ENCODE results near the gene FMO1. TPM values are rescaled to one million over a fixed set of nuclear protein-coding genes. Genes with fewer than 3 reads are reported as not detected.

FMO1 gene, protein sequence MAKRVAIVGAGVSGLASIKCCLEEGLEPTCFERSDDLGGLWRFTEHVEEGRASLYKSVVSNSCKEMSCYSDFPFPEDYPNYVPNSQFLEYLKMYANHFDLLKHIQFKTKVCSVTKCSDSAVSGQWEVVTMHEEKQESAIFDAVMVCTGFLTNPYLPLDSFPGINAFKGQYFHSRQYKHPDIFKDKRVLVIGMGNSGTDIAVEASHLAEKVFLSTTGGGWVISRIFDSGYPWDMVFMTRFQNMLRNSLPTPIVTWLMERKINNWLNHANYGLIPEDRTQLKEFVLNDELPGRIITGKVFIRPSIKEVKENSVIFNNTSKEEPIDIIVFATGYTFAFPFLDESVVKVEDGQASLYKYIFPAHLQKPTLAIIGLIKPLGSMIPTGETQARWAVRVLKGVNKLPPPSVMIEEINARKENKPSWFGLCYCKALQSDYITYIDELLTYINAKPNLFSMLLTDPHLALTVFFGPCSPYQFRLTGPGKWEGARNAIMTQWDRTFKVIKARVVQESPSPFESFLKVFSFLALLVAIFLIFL
- total RNA-seq (2014; rRNA removed; shearing (Covaris generic); ENCODE audit: low replicate concordance): not detected in 2 replicates

DNA sequence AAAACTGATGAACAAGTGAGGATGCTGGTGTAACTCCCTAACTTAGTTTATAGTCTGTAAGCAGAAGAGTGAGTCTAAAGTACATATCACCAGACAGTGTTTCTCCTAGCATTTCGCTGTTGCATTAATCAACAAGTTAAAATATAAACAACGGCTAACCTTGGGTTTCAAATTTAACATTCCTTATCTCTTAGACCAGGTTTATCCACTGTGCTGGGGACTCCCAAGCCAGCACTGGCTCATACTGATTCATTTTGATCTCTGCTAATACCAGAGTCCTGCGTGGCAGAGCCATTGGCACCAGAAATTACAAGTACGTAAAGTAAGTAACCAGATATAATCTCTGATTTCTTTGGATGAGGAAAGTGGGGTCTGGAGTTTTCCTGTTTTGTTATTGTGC, at the start of gene FMO1:
Gene FMO1 (plus strand): TSS at position 193 of the 400 bp plus-strand sequence. CDS start 9,594 bp downstream, outside the sequence.
- peaks cover 6% of the 10 kb centered on the region for H3K27me3 ChIP-seq
- H3K4me3 ChIP-seq: no peak within 1 kb of the TSS
- no peak for DNase-seq
- no peaks in the 10 kb centered on the region for H3K9me3 ChIP-seq
- no peaks in the 10 kb centered on the region for H3K36me3 ChIP-seq

DNA sequence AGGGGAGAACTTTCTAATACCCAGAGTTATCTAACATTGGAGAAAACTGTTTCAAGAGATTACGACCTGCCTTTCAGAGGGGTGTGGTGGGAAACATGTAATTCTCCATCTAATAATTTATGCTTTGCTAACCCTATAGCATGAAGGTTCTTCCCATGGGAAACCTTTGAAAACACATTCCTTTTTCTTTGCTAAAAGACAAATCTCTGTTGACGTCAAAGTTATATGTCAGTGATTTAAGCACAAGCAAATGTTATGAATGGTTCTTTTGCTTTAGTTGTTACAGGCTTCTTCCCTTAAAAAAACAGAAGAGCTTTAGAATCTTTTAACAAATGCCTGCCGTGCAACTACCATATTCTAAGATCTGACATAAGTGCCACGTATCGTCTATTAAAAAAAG, 44.0 kb upstream of the FMO1 start:
- DNase-seq: no peak
- Histone ChIP-seq H3K27me3 (no peaks in the 10 kb centered on the region; the same call in 1 of the 2 replicates), H3K9me3 (no peaks in the 10 kb centered on the region), H3K4me3 (no peak overlapping the region), H3K36me3 (no peaks in the 10 kb centered on the region)

DNA sequence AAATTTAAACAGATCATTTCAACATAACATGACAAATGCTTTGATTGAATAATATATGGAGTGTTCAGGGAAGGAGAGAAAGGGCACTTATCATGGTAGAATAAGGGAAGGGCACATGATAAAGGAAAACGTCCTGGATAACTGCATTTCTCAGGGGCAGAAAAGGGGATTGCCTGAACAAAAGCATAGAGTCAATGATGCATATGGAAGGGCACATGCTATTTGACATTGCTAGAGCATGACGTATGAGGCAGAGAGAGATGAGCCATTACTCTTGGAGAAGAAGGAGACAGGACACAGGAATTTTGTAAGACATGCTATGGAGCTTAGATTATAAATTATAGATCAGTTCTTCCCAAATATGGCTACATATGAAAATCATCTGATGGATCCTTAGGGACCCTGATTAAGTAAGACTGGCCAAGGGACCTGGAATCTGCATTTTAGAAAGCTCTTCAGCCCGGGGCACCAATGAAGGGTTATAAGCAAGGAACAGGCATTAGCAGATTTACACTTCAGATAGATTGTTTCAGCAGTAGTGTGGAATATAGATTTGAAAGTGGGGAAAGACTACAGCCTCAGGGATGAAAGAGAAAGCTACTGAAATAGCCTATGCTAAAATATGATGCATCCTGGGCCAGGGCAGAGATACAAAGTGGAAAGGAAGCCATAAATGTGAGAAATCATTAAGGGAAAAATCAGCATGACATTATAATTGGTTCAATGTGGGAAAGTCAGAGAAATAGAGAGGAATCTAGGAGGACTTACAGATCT, 41.9 kb upstream of the FMO1 start:
- DNase-seq: no peak
- Histone ChIP-seq H3K27me3 (no peaks in the 10 kb centered on the region; the same call in 1 of the 2 replicates), H3K36me3 (no peaks in the 10 kb centered on the region), H3K4me3 (no peak overlapping the region), H3K9me3 (no peaks in the 10 kb centered on the region)

DNA sequence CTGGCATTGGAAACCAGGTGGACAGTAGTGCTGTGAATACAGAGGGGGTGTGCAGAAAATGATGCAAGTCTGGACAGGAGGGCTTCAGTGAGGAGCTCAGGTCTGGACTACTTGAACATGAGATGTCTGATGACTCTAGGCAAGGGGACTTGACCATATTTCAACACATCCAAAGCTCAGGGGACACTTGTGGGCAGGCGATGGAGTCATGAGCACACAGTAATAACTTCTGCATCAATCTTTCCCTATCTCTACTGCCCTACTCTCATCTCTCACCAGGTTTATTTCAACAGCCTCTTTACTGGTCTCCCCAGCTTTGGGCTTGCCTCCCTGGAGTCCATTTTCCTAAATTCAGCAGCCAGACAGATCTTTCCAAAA, 41.3 kb upstream of the FMO1 start:
- Histone ChIP-seq H3K36me3 (no peaks in the 10 kb centered on the region), H3K4me3 (no peak overlapping the region), H3K27me3 (no peaks in the 10 kb centered on the region; the same call in 1 of the 2 replicates), H3K9me3 (no peaks in the 10 kb centered on the region)
- no peak for DNase-seq

DNA sequence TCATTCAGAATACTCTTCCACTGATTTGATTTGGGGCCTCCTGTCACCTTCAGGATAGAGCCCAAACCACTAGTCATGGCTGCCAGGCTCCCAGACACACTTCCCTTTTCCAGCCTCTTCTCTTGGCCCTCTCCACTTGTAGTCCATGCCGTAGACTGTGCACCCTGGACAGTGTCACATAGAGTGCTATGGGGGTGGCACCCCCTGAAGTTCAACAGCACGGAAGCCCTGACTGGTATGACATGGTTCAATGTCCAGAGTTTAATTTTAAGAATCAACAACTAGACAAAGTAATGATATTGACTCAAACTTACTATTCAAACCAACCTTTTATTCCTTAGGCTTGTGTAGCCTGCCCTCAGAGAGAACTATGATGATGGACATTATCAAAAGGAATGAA, 40.9 kb upstream of the FMO1 start:
- no peak for DNase-seq
- Histone ChIP-seq H3K36me3 (no peaks in the 10 kb centered on the region), H3K9me3 (no peaks in the 10 kb centered on the region), H3K27me3 (no peaks in the 10 kb centered on the region), H3K4me3 (no peak overlapping the region)

DNA sequence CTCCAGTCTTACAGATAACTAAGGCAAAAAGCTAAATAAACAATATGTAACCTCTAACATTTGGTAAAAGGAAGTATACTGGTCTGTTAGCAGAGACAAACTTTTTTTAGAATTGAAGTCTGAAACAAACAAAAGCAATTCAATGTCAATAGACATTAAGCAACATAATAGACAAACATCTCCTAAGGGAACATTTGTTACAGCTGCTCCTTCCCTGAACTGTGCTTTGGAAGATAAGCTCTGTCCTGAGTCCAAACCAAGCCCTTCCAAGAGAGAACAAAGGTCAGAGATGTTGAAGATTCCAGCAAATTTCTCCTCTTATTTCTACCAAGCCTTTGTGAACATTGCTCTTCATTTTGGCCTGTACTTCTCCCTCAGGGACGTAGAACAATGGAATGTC, 37.9 kb upstream of the FMO1 start:
- Histone ChIP-seq H3K4me3 (no peak overlapping the region), H3K9me3 (no peaks in the 10 kb centered on the region), H3K27me3 (no peaks in the 10 kb centered on the region), H3K36me3 (no peaks in the 10 kb centered on the region)
- DNase-seq: no peak

DNA sequence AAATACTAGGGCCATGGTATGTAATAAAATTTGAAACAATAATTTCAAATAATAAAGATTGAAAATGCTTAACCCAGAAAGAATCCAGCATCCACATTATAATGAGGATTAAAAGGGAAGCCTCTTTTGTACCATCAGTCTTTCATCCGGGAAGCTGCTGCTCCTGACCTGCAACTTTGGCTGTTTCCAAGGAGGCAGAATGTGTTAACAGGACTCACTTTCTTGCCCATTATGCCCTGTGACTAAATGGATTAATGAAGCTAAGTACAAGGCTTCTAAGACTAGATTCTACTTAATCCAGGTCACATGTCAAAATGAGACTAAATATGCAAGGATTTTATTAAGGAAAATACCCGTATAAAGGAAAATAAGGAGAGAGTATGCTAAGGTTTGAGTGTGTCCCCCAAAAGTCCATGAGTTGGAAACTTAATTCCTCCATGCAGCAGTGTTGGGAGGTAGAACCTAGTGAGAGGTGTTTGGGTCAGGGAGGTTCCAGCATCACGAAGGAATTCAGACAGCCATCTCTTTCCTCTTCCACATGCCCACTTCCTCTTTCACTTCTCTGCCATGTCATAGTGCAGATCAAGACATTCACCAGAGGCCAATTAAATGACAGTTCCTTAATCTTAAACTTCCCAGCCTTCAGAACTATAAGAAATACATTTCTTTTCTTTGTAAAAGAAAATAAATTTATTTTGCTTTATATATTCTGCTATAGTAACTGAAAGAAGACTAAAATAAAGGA, 35.5 kb upstream of the FMO1 start:
- no peaks in the 10 kb centered on the region for H3K27me3 ChIP-seq
- no peak overlapping the region for H3K4me3 ChIP-seq
- H3K36me3 ChIP-seq: no peaks in the 10 kb centered on the region
- no peak for DNase-seq
- H3K9me3 ChIP-seq: no peaks in the 10 kb centered on the region

DNA sequence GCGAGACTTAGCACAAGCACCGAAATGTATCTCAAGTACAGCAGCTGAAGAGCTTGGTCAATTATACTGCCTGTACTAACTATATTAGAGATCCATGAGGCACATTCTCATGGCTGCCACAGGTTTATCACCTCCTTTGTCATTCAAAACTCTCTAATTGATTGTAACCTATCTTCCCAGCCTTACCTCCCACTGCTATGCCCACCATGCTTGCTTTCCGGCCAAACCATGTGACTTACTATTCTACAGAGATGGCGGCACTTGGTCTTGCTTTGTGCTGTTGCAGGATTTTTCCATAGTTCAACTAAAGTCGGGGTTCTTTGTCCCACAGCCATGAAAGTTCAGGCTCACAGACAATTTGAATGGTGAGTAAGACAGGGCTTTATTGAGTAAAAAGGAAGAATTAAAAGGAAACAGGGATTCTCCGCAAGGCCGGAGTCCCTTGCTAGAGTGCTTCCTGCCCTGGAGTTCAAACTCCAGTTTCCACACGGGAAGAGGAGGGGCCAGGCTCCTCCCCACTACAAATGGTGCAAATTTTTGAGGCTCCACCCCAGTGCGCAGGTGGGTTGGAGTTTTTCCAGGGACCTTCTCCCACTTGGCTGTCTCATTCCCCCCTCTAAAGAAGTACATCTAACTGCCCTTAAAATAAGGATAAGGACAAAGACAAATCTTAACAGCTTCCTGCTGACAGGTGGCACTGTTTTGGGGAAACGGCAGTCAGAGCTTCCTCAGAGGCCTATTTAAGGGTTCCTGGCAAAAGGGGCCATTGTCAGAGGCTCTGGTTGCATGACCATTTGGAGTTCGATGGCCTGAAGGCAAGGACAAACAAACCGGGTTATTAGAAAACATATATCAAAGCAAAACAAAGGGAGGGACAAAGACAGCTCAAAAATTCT, 34.5 kb upstream of the FMO1 start:
- H3K9me3 ChIP-seq: no peaks in the 10 kb centered on the region
- H3K36me3 ChIP-seq: no peaks in the 10 kb centered on the region
- no peaks in the 10 kb centered on the region for H3K27me3 ChIP-seq
- no peak for DNase-seq
- no peak overlapping the region for H3K4me3 ChIP-seq

DNA sequence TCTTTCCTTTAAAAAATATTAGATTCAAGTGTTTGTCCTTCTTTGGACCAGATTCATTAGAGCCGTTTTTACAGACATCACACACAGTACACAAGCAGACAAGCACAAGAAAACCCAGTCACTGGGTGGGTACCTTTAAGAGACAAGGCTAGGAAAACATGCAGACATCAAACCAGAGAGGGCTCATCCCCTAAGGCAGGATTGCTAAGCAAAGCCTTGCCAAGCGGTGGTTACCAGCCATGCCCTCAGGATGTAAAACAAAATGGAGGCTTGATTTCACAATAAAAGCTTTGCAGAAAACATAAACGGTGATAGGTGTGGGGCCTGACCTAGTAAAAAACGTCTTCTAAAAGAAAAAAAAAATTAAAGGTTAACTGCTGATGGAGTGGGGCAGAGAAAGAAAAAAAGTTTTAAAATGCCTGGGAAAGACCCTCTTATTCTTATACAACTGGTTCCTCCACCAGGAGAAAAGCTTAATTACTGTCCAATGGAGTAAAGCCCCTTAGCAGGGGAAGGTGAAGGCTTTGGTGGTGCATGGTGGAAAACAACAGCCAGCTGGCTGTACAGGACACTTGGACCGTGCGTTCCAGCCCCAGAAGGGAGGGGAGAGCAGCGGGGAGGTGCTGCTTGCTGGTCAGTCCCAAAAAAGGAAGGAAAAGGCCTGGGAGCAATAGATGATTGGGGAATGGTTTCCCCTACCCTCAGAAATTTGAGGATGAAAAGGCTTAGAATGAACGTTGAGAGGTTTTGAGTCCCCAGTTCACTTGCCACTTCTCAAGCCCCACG, 30.4 kb upstream of the FMO1 start:
- H3K27me3 ChIP-seq: no peaks in the 10 kb centered on the region
- DNase-seq: no peak

DNA sequence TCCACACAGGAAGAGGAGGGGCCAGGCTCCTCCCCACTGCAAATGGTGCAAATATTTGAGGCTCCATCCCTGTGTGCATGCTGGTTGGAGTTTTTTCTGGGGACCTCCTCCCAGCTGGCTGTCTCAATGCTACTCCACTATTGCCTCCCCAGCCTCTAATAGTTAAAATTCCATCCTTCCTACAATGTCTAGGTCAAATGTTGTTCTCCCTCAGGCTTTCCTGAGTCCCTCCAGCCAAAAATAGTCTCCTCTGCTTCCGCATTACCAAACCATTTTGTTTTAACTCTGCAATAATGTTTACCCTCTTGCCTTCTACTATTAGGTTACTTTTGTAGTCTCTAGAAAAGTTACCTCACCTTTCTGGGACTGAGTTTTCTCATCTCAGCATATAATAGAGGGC, 29.6 kb upstream of the FMO1 start:
- no peak for DNase-seq
- Histone ChIP-seq H3K9me3 (no peaks in the 10 kb centered on the region), H3K4me3 (no peak overlapping the region), H3K36me3 (no peaks in the 10 kb centered on the region), H3K27me3 (no peaks in the 10 kb centered on the region)

More for the DNA sequence above, 30.4 kb upstream of the FMO1 start:
- no peak overlapping the region for H3K4me3 ChIP-seq
- no peaks in the 10 kb centered on the region for H3K36me3 ChIP-seq
- H3K9me3 ChIP-seq: no peaks in the 10 kb centered on the region

DNA sequence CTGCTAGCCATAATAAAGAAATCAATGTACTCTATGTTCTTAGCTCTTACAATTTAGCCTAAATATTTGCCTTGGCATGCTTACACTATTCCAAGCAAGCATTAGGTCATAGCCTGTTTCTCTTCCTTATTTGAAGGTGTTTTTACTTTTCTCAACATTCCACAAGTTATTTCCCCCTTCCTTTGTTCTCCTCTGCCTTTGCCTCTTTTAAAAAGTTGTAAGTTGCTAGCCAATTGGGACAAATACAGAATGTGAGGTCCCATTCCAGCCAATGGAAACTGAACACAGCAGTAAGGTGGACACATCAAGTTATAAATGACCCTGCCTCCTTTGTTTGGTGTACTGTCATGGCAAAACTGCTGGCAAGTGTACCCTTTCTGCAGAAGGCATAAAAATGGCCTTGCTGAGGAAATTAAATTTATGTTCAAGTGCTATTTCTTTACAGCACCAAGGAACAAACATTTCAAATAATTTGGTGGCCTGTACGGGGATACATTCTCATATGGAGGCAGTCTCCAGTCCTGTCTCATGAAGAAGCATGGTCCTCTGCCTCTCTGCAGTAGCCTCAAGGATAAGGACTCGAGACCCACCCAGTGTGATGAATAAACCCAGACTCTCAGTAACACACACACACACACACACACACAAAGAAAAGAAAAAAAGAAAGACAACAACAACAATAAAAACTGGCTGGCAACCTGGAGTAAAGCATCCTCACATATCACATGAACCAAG, 28.8 kb upstream of the FMO1 start:
- DNase-seq: no peak
- Histone ChIP-seq H3K36me3 (no peaks in the 10 kb centered on the region), H3K27me3 (no peaks in the 10 kb centered on the region), H3K4me3 (no peak overlapping the region), H3K9me3 (no peaks in the 10 kb centered on the region)

DNA sequence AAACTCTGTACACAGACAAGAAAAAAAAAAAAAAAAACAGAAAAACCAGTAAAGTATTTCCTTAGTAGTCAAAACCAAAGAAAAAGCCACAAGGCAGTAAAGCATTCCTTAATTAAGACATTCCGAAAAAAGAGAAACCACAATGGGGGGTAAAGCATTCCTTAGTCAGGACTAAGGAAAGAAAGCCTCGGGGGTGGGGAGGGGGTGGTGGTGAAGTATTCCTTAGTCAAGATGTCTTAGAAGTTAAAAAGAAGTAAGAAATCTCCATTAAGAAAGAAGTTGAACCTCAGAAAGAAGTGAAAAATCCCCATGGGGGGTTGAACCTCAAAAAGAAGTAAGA, 28.2 kb upstream of the FMO1 start:
- no peaks in the 10 kb centered on the region for H3K27me3 ChIP-seq
- H3K4me3 ChIP-seq: no peak overlapping the region
- peak; percentile 42 for DNase-seq
- H3K9me3 ChIP-seq: no peaks in the 10 kb centered on the region
- H3K36me3 ChIP-seq: no peaks in the 10 kb centered on the region

DNA sequence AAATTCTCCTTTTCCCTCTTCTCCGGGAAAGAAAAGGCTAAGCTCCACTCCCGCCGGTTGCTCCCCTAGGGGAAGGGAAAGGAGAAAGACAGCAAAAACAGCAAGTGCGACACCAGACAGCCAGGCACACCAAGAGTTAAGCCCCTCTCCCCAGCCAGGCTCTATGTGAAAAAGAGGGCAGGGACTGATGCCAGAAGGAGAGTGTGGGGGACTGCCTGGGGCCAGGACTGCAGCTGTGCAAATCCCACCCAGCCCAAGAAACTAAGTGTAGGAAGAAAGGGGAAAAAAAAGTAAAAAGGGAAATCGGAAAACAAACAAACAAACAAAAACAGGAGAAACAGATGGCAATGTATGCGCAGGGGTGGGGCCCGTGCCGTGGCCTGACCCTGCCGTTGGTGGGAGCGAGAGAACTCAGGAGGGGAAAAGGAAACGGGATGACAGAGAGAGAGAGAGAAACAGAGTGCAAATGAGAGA, 27.7 kb upstream of the FMO1 start:
- peak; percentile 24 for DNase-seq
- Histone ChIP-seq H3K9me3 (no peaks in the 10 kb centered on the region), H3K27me3 (no peaks in the 10 kb centered on the region), H3K4me3 (peak overlapping the region; percentile 26), H3K36me3 (no peaks in the 10 kb centered on the region)

DNA sequence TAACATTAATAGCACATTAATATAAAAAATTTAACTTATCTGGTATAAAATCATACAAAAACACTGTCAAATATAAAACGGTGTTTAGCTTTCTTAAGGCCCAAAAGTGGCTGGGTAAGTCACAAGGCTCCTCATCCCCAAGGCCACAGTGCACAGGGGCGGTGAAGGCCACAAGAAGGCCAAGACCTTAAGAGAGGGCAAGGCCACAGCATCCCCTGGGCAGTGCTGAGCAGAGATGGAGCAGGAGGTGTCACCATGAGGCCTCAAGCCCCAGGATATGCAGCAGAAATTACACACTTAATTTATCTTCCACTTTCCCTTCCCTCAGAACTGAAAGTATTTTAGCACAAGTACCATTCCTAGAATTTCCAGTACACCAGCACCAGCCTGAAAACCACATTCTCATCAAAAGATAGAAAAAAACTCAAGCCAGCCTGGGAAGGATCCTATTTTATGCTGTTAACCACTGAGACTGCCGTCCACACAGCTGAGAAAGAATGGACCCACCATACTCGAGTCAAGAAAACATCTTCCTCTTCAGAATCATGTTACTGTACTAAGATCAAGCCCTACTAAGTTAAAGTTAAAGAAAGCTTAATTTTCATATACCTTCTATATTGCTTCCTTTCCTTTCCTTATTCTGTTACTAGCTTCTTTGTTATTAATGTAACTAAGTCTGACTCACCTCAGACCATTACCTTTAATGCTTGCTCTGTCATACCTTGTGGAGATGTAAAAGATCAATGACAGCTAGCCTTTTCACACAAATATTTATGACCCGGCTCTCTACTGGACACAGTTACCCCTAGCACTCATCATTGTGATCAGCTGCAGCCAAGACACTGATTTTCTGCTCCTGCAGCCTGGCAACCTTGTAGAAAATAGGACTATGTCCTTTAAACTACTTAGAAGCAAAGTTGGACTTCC, 26.4 kb upstream of the FMO1 start:
- no peak overlapping the region for H3K4me3 ChIP-seq
- no peak for DNase-seq
- no peaks in the 10 kb centered on the region for H3K9me3 ChIP-seq
- no peaks in the 10 kb centered on the region for H3K27me3 ChIP-seq
- H3K36me3 ChIP-seq: no peaks in the 10 kb centered on the region

All from MG63 (cell line).